ENCODE results near the gene MED16.

The MED16 gene

DNA sequence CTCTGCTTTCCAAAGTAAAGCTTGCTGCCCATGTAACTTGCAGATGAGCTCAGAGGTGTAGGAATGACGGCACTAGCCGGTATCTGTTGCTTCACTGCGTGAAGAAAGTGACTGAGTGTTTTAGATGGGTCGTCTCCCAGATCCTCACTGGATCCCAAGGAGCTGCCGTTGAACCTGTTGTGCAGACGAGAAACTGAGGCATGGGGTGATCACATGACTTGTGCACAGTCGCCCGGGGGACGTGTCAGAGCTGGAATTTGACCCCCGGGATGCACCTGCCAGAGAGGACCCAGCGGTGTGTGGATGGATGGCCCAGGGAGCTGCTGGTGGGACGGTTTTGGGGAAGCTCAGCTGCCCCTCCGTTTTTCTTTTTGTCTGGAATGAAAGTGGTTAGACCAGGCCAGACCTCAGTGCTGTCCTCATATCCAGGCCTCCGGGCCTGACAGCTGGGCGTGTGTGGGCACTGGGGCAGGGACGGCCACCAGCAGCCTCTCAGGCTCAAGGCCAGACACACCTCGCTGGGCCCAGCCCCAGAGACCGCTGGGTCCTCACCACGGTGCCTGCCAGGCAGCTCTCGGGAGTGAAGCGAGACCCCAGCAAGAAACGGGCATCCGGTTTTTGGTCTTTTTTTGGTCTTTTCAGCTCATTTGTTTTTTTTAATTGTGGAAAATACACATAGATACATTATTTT, 45.4 kb upstream of the MED16 start:
- H3K4me3 ChIP-seq (ENCODE audit: low read depth, low read length) = no peak overlapping the region
- no peak for TF ChIP-seq CTCF (IDR thresholded peaks at IDR 0.05; ENCODE audit: low read depth, low read length, missing control alignments)
- DNase-seq (ENCODE audit: low read depth) = no peak

GRCh38 chr19:937259-937694, 44.3 kb upstream of the MED16 start:
- no peak for TF ChIP-seq CTCF (IDR thresholded peaks at IDR 0.05; ENCODE audit: low read depth, low read length, missing control alignments)
- DNase-seq (ENCODE audit: low read depth) = peak; percentile 74
- H3K4me3 ChIP-seq (ENCODE audit: low read depth, low read length) = no peak overlapping the region

DNA sequence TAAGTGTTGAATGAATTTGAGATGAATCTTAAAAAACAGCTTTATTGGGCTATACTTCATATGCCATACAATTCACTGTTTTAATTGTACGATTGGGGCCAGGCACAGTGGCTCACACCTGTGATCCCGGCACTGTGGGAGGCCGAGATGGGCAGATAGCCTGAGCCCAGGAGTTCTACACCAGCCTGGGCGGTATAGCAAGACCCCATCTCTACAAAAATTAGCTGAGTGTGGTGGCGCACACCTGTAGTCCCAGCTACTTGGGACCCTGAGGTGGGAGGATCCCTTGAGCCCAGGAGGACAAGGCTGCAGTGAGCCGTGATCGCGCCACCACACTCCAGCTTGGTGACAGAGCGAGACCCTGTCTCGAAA, 43.2 kb upstream of the MED16 start:
- H3K4me3 ChIP-seq (ENCODE audit: low read depth, low read length) = no peak overlapping the region
- TF ChIP-seq CTCF (IDR thresholded peaks at IDR 0.05; ENCODE audit: low read depth, low read length, missing control alignments) = no peak
- no peak for DNase-seq (ENCODE audit: low read depth)

DNA sequence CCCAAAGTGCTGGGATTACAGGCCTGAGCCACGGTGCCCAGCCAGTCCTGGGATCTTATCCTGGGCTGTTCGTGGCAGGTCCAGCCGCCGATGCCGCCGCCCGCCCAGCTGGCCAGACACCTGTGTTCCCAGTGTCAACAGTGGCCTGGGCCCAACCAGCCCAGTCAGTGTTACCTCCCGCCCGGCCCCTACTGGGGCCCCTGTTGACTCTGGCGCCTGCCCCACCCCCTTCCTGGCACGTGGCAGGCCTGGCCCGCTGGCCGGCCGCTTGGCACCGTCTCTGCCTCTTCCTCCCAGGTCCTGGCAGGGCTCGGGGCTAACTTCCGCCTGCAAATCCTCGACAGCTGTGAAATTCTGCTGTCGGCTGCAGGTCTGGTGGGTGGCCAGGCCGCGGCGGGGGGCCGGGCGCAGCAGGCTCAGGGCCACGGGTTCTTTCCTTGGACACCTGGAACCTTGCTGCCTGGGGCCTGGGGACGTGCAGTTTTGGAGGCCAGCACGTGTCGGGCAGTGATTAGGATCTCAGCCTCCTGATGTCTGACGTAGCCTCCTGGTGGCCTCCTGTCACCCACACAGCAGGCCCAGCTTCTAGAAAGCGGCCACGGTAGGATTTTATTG, 42.0 kb upstream of the MED16 start:
- no peak for TF ChIP-seq CTCF (IDR thresholded peaks at IDR 0.05; ENCODE audit: low read depth, low read length, missing control alignments)
- no peak overlapping the region for H3K4me3 ChIP-seq (ENCODE audit: low read depth, low read length)
- no peak for DNase-seq (ENCODE audit: low read depth)

GRCh38 chr19:934197-934840, 41.3 kb upstream of the MED16 start:
- no peak overlapping the region for H3K4me3 ChIP-seq (ENCODE audit: low read depth, low read length)
- no peak for TF ChIP-seq CTCF (IDR thresholded peaks at IDR 0.05; ENCODE audit: low read depth, low read length, missing control alignments)

GRCh38 chr19:933553-933882, 40.5 kb upstream of the MED16 start:
- DNase-seq (ENCODE audit: low read depth) = no peak
- peak overlapping the region; percentile 40 for H3K4me3 ChIP-seq (ENCODE audit: low read depth, low read length)
- no peak for TF ChIP-seq CTCF (IDR thresholded peaks at IDR 0.05; ENCODE audit: low read depth, low read length, missing control alignments)

More at GRCh38 chr19:934197-934840, 41.3 kb upstream of the MED16 start:
- DNase-seq (ENCODE audit: low read depth) = no peak
